Measurements from ENCODE around the gene SLC23A3.

The SLC23A3 gene

DNA sequence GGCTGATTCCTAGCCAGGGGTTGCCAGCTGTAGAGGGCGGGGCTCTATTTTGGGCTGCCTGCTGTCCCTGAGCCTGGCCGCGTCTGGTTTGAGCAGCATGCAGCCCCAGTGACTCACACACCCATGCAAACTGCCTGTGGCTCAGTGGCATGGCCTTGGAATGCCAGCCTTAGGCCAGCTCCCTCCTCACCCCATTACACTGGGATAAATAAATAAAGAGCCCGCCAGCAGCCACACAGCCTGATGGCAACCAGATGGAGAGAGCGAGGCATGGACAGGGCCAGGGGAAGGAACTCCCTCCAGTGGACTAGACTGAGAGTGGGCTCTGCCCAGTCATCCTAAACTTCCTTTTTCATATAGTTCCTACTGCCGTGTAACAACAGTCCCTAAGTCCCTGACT, 27.5 kb downstream of the SLC23A3 start:
- TF ChIP-seq, protein P1, sequence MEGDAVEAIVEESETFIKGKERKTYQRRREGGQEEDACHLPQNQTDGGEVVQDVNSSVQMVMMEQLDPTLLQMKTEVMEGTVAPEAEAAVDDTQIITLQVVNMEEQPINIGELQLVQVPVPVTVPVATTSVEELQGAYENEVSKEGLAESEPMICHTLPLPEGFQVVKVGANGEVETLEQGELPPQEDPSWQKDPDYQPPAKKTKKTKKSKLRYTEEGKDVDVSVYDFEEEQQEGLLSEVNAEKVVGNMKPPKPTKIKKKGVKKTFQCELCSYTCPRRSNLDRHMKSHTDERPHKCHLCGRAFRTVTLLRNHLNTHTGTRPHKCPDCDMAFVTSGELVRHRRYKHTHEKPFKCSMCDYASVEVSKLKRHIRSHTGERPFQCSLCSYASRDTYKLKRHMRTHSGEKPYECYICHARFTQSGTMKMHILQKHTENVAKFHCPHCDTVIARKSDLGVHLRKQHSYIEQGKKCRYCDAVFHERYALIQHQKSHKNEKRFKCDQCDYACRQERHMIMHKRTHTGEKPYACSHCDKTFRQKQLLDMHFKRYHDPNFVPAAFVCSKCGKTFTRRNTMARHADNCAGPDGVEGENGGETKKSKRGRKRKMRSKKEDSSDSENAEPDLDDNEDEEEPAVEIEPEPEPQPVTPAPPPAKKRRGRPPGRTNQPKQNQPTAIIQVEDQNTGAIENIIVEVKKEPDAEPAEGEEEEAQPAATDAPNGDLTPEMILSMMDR (IDR thresholded peaks at IDR 0.05; ENCODE audit: borderline replicate concordance, control extremely low read depth, extremely low read depth, insufficient read depth, missing control alignments): no peak
- no peak for DNase-seq (ENCODE audit: low spot score)
- in situ Hi-C loops (cut with MboI; ENCODE audit: low sequenced_read_pairs, unreplicated experiment): no loop called here

DNA sequence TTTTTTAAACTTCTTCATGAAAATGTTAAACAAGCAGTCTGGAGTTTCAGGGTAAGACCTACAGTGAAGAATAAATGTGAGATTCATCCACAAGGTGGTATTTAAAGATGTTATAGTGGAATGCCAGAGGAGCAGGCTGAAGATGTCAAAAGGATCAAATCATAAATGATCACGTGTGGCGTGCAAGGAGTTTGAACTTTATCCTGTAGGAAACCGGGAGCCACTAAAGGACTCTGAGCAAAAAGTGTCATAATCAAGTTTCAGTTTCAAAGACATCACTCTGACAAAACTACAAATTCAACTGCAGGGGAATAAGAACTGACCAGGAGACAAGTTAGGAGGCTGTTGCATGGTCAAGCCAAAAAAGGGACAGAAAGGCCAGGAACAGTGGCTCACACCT, 29.1 kb downstream of the SLC23A3 start:
- DNase-seq (ENCODE audit: low spot score): no peak
- TF ChIP-seq, protein P1 (IDR thresholded peaks at IDR 0.05; ENCODE audit: borderline replicate concordance, control extremely low read depth, extremely low read depth, insufficient read depth, missing control alignments): no peak
- in situ Hi-C loops (cut with MboI; ENCODE audit: low sequenced_read_pairs, unreplicated experiment): no loop called here

DNA sequence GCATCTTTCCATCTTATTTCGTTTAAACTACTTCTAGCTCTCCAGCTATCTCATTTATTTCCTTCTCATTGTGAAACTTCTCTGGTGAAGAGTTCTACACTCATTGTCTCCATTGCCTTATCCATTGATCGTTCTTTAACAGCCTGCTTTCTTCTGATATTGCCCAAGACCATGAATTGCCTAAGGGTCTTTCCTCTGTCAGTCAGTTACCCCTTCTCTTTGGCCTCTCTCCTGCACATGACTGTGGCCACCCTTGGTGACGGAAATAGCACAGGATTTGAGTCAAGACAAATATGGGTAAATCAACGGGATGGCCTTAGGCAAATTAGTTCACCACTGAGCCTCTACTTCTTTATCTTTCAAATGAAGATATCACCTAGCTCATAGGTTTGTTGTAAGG, 35.9 kb downstream of the SLC23A3 start:
- TF ChIP-seq, protein P1 (IDR thresholded peaks at IDR 0.05; ENCODE audit: borderline replicate concordance, control extremely low read depth, extremely low read depth, insufficient read depth, missing control alignments): no peak
- in situ Hi-C loops (cut with MboI; ENCODE audit: low sequenced_read_pairs, unreplicated experiment): no loop called here
- DNase-seq (ENCODE audit: low spot score): no peak

DNA sequence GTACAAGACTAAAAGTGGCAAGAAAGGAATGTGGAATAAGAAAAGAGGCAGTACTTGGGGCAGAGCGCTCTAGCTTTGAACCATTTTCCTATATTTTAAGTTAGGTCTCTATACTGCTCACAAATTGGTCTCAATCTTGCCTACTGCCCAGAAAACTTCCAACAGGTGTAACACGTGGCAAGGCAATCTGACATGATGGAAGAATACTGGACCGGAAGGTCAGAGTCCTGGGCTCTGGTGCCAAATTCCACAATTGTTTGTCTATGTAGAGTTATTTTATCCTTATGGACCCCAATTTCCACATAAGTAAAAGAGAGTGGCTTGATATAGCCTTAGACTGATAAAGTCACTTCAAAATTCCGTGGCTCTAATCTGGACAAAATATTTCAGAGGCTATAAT, 38.1 kb downstream of the SLC23A3 start:
- in situ Hi-C loops (cut with MboI; ENCODE audit: low sequenced_read_pairs, unreplicated experiment): no loop called here
- no peak for DNase-seq (ENCODE audit: low spot score)
- TF ChIP-seq, protein P1 (IDR thresholded peaks at IDR 0.05; ENCODE audit: borderline replicate concordance, control extremely low read depth, extremely low read depth, insufficient read depth, missing control alignments): no peak

DNA sequence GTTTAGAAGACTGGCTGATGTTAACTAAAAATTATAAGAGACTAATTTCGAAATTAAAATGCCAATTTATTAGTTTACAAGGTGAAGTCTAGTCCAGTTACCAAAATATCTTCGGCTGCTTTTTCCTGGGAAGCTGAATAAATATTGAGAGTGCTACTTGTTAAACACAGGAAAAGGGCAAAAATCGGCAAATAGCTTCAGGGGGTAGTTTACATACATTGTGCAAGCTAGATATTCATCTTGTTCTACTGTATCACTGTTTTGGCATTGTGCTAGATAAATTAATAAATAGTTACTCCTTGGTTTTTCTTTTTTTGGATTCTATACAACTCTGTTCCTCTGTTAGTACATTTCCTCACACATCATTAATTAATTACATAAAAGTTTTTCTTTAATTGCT, 38.5 kb downstream of the SLC23A3 start:
- TF ChIP-seq, protein P1 (IDR thresholded peaks at IDR 0.05; ENCODE audit: borderline replicate concordance, control extremely low read depth, extremely low read depth, insufficient read depth, missing control alignments): no peak
- DNase-seq (ENCODE audit: low spot score): no peak
- in situ Hi-C loops (cut with MboI; ENCODE audit: low sequenced_read_pairs, unreplicated experiment): no loop called here

DNA sequence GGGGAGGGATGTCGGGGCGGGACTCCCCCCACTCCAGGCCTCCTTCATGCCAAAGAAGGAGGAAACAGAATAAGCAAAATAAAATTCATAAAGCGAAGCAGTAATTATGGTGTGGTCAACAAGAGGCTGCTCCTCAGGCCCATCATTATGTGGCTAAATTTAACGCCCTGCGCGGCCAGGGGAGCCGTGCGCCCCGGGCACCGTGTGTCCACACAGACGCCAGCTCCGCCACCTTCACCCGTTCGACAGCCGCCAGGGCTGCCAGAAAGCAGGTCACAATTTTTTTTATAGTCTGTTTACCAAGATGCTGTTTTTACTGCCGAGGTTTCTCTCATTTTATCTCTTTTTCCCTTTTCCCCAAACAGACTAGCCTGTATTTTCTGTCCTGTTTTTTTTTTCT, 40.2 kb downstream of the SLC23A3 start:
- in situ Hi-C loops (cut with MboI; ENCODE audit: low sequenced_read_pairs, unreplicated experiment): no loop called here
- no peak for DNase-seq (ENCODE audit: low spot score)
- TF ChIP-seq, protein P1 (IDR thresholded peaks at IDR 0.05; ENCODE audit: borderline replicate concordance, control extremely low read depth, extremely low read depth, insufficient read depth, missing control alignments): no peak

DNA sequence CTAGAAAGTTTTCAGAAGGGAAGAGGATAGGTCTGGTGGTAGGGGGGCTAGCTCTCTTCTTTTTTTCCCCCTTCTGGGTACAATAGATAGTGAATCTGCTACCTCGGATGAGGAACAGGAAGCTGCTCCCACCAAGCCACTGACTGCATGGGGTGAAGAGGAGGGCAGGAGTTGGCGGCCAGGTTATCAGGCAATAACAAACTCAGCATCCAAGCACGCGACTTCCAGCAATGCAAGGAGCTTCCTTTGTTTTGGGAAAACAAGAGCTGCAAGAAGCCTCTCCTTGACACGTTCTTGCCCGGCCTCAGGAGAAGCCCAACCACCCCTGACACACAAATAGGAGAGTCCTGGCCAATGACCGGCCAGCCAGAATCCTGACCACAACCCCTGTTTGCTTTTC, 41.4 kb downstream of the SLC23A3 start:
- no peak for DNase-seq (ENCODE audit: low spot score)
- in situ Hi-C loops (cut with MboI; ENCODE audit: low sequenced_read_pairs, unreplicated experiment): no loop called here
- TF ChIP-seq, protein P1 (IDR thresholded peaks at IDR 0.05; ENCODE audit: borderline replicate concordance, control extremely low read depth, extremely low read depth, insufficient read depth, missing control alignments): no peak

Data from GM13976 (cell line).